CD4-positive, alpha-beta memory T cell (primary cell): ENCODE data around the gene TTC7B. TPM values are rescaled to one million over a fixed set of nuclear protein-coding genes. Genes with fewer than 3 reads are reported as not detected.

Experiments
- CTCF ChIA-PET: fragments of 350-600 bp; sonication (Branson Sonifier 250); formaldehyde crosslinking; loops from one replicate; lab custom pipeline; 2021; ENCODE audit warnings: inconsistent platforms; ENCODE audit not compliant: partially characterized antibody; lab: Charles Lee
- POLR2A ChIA-PET: fragments of 350-600 bp; sonication (Branson Sonifier 250); formaldehyde crosslinking; loops from one replicate; lab custom pipeline; 2021; ENCODE audit not compliant: partially characterized antibody; lab: Charles Lee
- DNase-seq, 5 donors: peaks; one replicate each; pipeline versions ENCODE4 v3.0.0 to v3.0.0-alpha.2; 2020 to 2022; ENCODE audit warnings: mixed read lengths in 1 of 5
- H3K27ac ChIP-seq: one replicate; pipeline ENCODE4 v1.7.0; 2013; ENCODE audit warnings: low read depth, low read length
- H3K27me3 ChIP-seq: 2 replicates; pipeline ENCODE4 v1.7.0; 2013; ENCODE audit warnings: mild to moderate bottlenecking, low read length, moderate library complexity; ENCODE audit not compliant: insufficient read depth
- H3K36me3 ChIP-seq: 2 replicates; pipeline ENCODE4 v1.7.0; 2013; ENCODE audit warnings: mild to moderate bottlenecking, low read length, moderate library complexity; ENCODE audit not compliant: insufficient read depth
- H3K4me1 ChIP-seq: 2 replicates; pipeline ENCODE4 v1.7.0; 2013; ENCODE audit warnings: mild to moderate bottlenecking, low read length, moderate library complexity; ENCODE audit not compliant: insufficient read depth
- H3K4me3 ChIP-seq, 2 donors: one replicate each; pipeline ENCODE4 v1.7.0; 2013; ENCODE audit warnings: low read length in 2 of 2, mild to moderate bottlenecking in 1 of 2
- H3K9me3 ChIP-seq, 2 donors: one replicate each; pipeline ENCODE4 v1.7.0; 2013; ENCODE audit warnings: low read length in 2 of 2, control low read depth in 1 of 2; ENCODE audit not compliant: control insufficient read depth in 1 of 2
- H3K27ac Mint-ChIP-seq, 7 donors: one replicate each; pipeline ENCODE4 v1.8.0; 2020 to 2021; ENCODE audit warnings: mixed read lengths in 7 of 7, mild to moderate bottlenecking in 6 of 7, inconsistent platforms in 3 of 7, moderate library complexity in 3 of 7
- H3K27me3 Mint-ChIP-seq, 2 donors: one replicate each; pipeline ENCODE4 v1.8.0; 2020 to 2021; ENCODE audit warnings: mixed read lengths in 2 of 2
- H3K36me3 Mint-ChIP-seq, 2 donors: one replicate each; pipeline ENCODE4 v1.8.0; 2020 to 2021; ENCODE audit warnings: mixed read lengths in 2 of 2, inconsistent platforms in 1 of 2, mild to moderate bottlenecking in 1 of 2
- H3K4me1 Mint-ChIP-seq, 4 donors: one replicate each; pipeline ENCODE4 v1.8.0; 2020 to 2021; ENCODE audit warnings: mixed read lengths in 4 of 4, mild to moderate bottlenecking in 1 of 4
- H3K4me3 Mint-ChIP-seq, 8 donors: one replicate each; pipeline ENCODE4 v1.8.0; 2020 to 2021; ENCODE audit warnings: mixed read lengths in 8 of 8, mild to moderate bottlenecking in 7 of 8, moderate library complexity in 6 of 8, inconsistent platforms in 3 of 8
- H3K9me3 Mint-ChIP-seq, 8 donors: one replicate each; pipeline ENCODE4 v1.8.0; 2020 to 2021; ENCODE audit warnings: mixed read lengths in 8 of 8, mild to moderate bottlenecking in 5 of 8, inconsistent platforms in 3 of 8, moderate library complexity in 1 of 8
- intact Hi-C: fragments of 100-400 bp; cut with micrococcal nuclease; formaldehyde crosslinking; loops from one replicate; pipeline ENCODE4 v1.15.1; 2023
- polyA plus RNA-seq, 2 donors: library from polyadenylated mRNA; unstranded; fragments of 300-500 nt; fragmentation: Illumina TruSeq; gene quantifications; one replicate each; pipeline ENCODE4 v1.2.3, GENCODE V29; 2021
- total RNA-seq, 2 experiments: library from RNA; stranded (reverse); gene quantifications; one replicate each; pipeline ENCODE4 v1.2.3, GENCODE V29; 2021

The TTC7B gene
- total and polyA plus RNA-seq, 4 experiments from 2014 or later: 0.30 to 1.9 (median 1.5) TPM; not detected in 1

- POLR2A ChIA-PET: no interaction called here
- no peaks in the 10 kb centered on the region for H3K4me1 Mint-ChIP-seq
- no peaks in the 10 kb centered on the region for H3K4me1 ChIP-seq
Observed at GRCh38 chr14:90571149-90571947, 244.9 kb downstream of the TTC7B start.

GRCh38 chr14:90570461-90570860, 245.8 kb downstream of the TTC7B start:
- Mint-ChIP-seq H3K9me3 (peaks cover 0 to 2% (median 0%) of the 10 kb centered on the region in 8 donors), H3K27ac (no peak overlapping the region), H3K36me3 (no peaks in the 10 kb centered on the region), H3K4me3 (no peak overlapping the region), H3K27me3 (no peaks in the 10 kb centered on the region), H3K4me1 (no peaks in the 10 kb centered on the region)
- DNase-seq: no peak
- H3K4me1 ChIP-seq: no peaks in the 10 kb centered on the region
- no peaks in the 10 kb centered on the region for H3K9me3 ChIP-seq
- H3K27ac ChIP-seq: no peak overlapping the region
- H3K4me3 ChIP-seq: no peak overlapping the region
- H3K36me3 ChIP-seq: no peaks in the 10 kb centered on the region
- intact Hi-C loops: no loop called here
- CTCF ChIA-PET: no interaction called here
- no peaks in the 10 kb centered on the region for H3K27me3 ChIP-seq
- POLR2A ChIA-PET: no interaction called here

More at GRCh38 chr14:90571149-90571947, 244.9 kb downstream of the TTC7B start:
- intact Hi-C loops: no loop called here
- H3K4me3 ChIP-seq: no peak overlapping the region
- Mint-ChIP-seq H3K36me3 (no peaks in the 10 kb centered on the region), H3K4me3 (no peak overlapping the region), H3K27me3 (no peaks in the 10 kb centered on the region), H3K9me3 (peaks cover 0 to 2% (median 0%) of the 10 kb centered on the region in 8 donors), H3K27ac (no peak overlapping the region)
- CTCF ChIA-PET: no interaction called here
- no peaks in the 10 kb centered on the region for H3K9me3 ChIP-seq
- H3K27me3 ChIP-seq: no peaks in the 10 kb centered on the region
- no peak for DNase-seq
- H3K36me3 ChIP-seq: no peaks in the 10 kb centered on the region
- H3K27ac ChIP-seq: no peak overlapping the region

- no peaks in the 10 kb centered on the region for H3K4me1 ChIP-seq
- Mint-ChIP-seq H3K4me3 (no peak overlapping the region), H3K9me3 (no peaks in the 10 kb centered on the region), H3K27ac (no peak overlapping the region), H3K27me3 (no peaks in the 10 kb centered on the region), H3K36me3 (no peaks in the 10 kb centered on the region), H3K4me1 (no peaks in the 10 kb centered on the region)
- ChIA-PET POLR2A (no interaction called here), CTCF (no interaction called here)
- DNase-seq: no peak
- no peak overlapping the region for H3K27ac ChIP-seq
- no peaks in the 10 kb centered on the region for H3K9me3 ChIP-seq
- intact Hi-C loops: no loop called here
- no peak overlapping the region for H3K4me3 ChIP-seq
- H3K36me3 ChIP-seq: no peaks in the 10 kb centered on the region
- H3K27me3 ChIP-seq: no peaks in the 10 kb centered on the region
Observed at GRCh38 chr14:90569606-90570387, 246.4 kb downstream of the TTC7B start.

GRCh38 chr14:90569201-90569600, 247.0 kb downstream of the TTC7B start:
- intact Hi-C loops: no loop called here
- Histone ChIP-seq H3K36me3 (no peaks in the 10 kb centered on the region), H3K27ac (no peak overlapping the region), H3K27me3 (no peaks in the 10 kb centered on the region), H3K4me1 (no peaks in the 10 kb centered on the region), H3K4me3 (no peak overlapping the region), H3K9me3 (no peaks in the 10 kb centered on the region)
- ChIA-PET POLR2A (no interaction called here), CTCF (no interaction called here)
- Mint-ChIP-seq H3K4me1 (no peaks in the 10 kb centered on the region), H3K9me3 (no peaks in the 10 kb centered on the region), H3K27me3 (no peaks in the 10 kb centered on the region), H3K36me3 (no peaks in the 10 kb centered on the region), H3K27ac (no peak overlapping the region), H3K4me3 (no peak overlapping the region)
- no peak for DNase-seq

- no peaks in the 10 kb centered on the region for H3K9me3 Mint-ChIP-seq
- H3K36me3 ChIP-seq: no peaks in the 10 kb centered on the region
- H3K27me3 Mint-ChIP-seq: no peaks in the 10 kb centered on the region
- ChIA-PET CTCF (no interaction called here), POLR2A (no interaction called here)
- no peaks in the 10 kb centered on the region for H3K36me3 Mint-ChIP-seq
- no peak overlapping the region for H3K4me3 ChIP-seq
- no peaks in the 10 kb centered on the region for H3K27me3 ChIP-seq
- intact Hi-C loops: no loop called here
- H3K4me1 ChIP-seq: no peaks in the 10 kb centered on the region
- no peak overlapping the region for H3K27ac ChIP-seq
- no peaks in the 10 kb centered on the region for H3K4me1 Mint-ChIP-seq
- H3K27ac Mint-ChIP-seq: no peak overlapping the region
- H3K9me3 ChIP-seq: no peaks in the 10 kb centered on the region
- no peak overlapping the region for H3K4me3 Mint-ChIP-seq
- DNase-seq: no peak
Observed at GRCh38 chr14:90568405-90568804, 247.8 kb downstream of the TTC7B start.

GRCh38 chr14:90567991-90568390, 248.2 kb downstream of the TTC7B start:
- Histone ChIP-seq H3K4me1 (no peaks in the 10 kb centered on the region), H3K36me3 (no peaks in the 10 kb centered on the region), H3K27me3 (no peaks in the 10 kb centered on the region), H3K4me3 (no peak overlapping the region), H3K27ac (no peak overlapping the region), H3K9me3 (no peaks in the 10 kb centered on the region)
- CTCF ChIA-PET: no interaction called here
- intact Hi-C loops: no loop called here
- Mint-ChIP-seq H3K4me3 (no peak overlapping the region), H3K9me3 (no peaks in the 10 kb centered on the region), H3K4me1 (no peaks in the 10 kb centered on the region), H3K27ac (no peak overlapping the region), H3K36me3 (no peaks in the 10 kb centered on the region), H3K27me3 (no peaks in the 10 kb centered on the region)
- DNase-seq: no peak
- POLR2A ChIA-PET: no interaction called here

GRCh38 chr14:90567191-90567590, 249.0 kb downstream of the TTC7B start:
- intact Hi-C loops: no loop called here
- POLR2A ChIA-PET: no interaction called here

More at GRCh38 chr14:90567191-90567590, 249.0 kb downstream of the TTC7B start:
- DNase-seq: no peak
- Histone ChIP-seq H3K27ac (no peak overlapping the region), H3K9me3 (no peaks in the 10 kb centered on the region), H3K27me3 (no peaks in the 10 kb centered on the region), H3K4me3 (no peak overlapping the region), H3K4me1 (no peaks in the 10 kb centered on the region), H3K36me3 (no peaks in the 10 kb centered on the region)
- Mint-ChIP-seq H3K4me3 (no peak overlapping the region), H3K36me3 (no peaks in the 10 kb centered on the region), H3K4me1 (no peaks in the 10 kb centered on the region), H3K27ac (no peak overlapping the region), H3K27me3 (no peaks in the 10 kb centered on the region), H3K9me3 (no peaks in the 10 kb centered on the region)
- CTCF ChIA-PET: no interaction called here
